OCI-LY3 (cell line): ENCODE measurements around the gene TBX4.

Experiments used
- H2AFZ ChIP-seq: fragments of 200-600, 300-600 bp; shearing (Covaris generic); 2 replicates; pipeline ENCODE4 v1.6.0; 2014; ENCODE audit warnings: antibody characterized with exemption, low read depth, low read length
- H3K27ac ChIP-seq: fragments of 200-600, 300-600 bp; sonication (generic); 2 replicates; pipeline ENCODE4 v1.5.1; 2014; ENCODE audit warnings: mild to moderate bottlenecking, low read length, moderate library complexity, mixed read lengths
- H3K27me3 ChIP-seq: fragments of 200-600, 300-600 bp; sonication (generic); 2 replicates; pipeline ENCODE4 v1.6.1; 2014; ENCODE audit warnings: low read depth, low read length, mixed read lengths
- H3K36me3 ChIP-seq: fragments of 200-600, 300-600 bp; sonication (generic); replicated peaks from 2 replicates; pipeline ENCODE3; 2014; ENCODE audit warnings: low read depth, low read length, mixed read lengths
- H3K4me1 ChIP-seq: fragments of 300-600, 200-600 bp; sonication (generic); 2 replicates; pipeline ENCODE4 v1.6.1; 2014; ENCODE audit warnings: low read length, mixed read lengths
- H3K4me2 ChIP-seq: fragments of 200-600, 300-600 bp; sonication (generic); 2 replicates; pipeline ENCODE4 v1.6.1; 2014; ENCODE audit warnings: low read length, mixed read lengths
- H3K4me3 ChIP-seq: fragments of 300-600, 200-600 bp; sonication (generic); 2 replicates; pipeline ENCODE4 v1.5.1; 2014; ENCODE audit warnings: antibody characterized with exemption, mild to moderate bottlenecking, low read length, moderate library complexity
- H3K79me2 ChIP-seq: fragments of 300-600, 200-600 bp; shearing (Covaris generic); 2 replicates; pipeline ENCODE4 v1.6.1; 2014; ENCODE audit warnings: mild to moderate bottlenecking, low read length, mixed read lengths
- H3K9ac ChIP-seq: fragments of 300-600, 200-600 bp; shearing (Covaris generic); 2 replicates; pipeline ENCODE4 v1.6.0; 2014; ENCODE audit warnings: mild to moderate bottlenecking, low read length, moderate library complexity
- H3K9me3 ChIP-seq: fragments of 200-600, 300-600 bp; shearing (Covaris generic); 2 replicates; pipeline ENCODE4 v1.6.1; 2014; ENCODE audit warnings: low read length, mixed read lengths; ENCODE audit not compliant: insufficient read depth
- H4K20me1 ChIP-seq: fragments of 200-600, 300-600 bp; sonication (generic); 2 replicates; pipeline ENCODE4 v1.6.1; 2016; ENCODE audit warnings: low read length, mixed read lengths; ENCODE audit not compliant: insufficient read depth
- EZH2phosphoT487 ChIP-seq: fragments of 200-600 bp; shearing (Covaris generic); IDR thresholded peaks from 2 replicates; pipeline ENCODE4 v1.6.1; 2018; ENCODE audit warnings: antibody characterized with exemption, mixed run types, low read depth
- TF ChIP-seq, protein P1 (sequence below): fragments of 200-600, 300-600 bp; sonication (generic); IDR thresholded peaks from 2 replicates; pipeline ENCODE4 v1.5.1; 2014; ENCODE audit warnings: antibody characterized with exemption, low read length, low read depth

The TBX4 gene

GRCh38 chr17:61496174-61496956 is 44.1 kb downstream of the TBX4 start:
- Histone ChIP-seq H3K4me2 (no peak overlapping the region), H3K27ac (no peak overlapping the region), H3K9me3 (no peaks in the 10 kb centered on the region), H4K20me1 (no peaks in the 10 kb centered on the region), H3K4me1 (no peaks in the 10 kb centered on the region), H3K4me3 (no peak overlapping the region), H3K27me3 (no peaks in the 10 kb centered on the region), H3K9ac (no peak overlapping the region), H3K36me3 (no peaks in the 10 kb centered on the region), H3K79me2 (no peaks in the 10 kb centered on the region), H2AFZ (no peak overlapping the region)
- TF ChIP-seq, protein P1, sequence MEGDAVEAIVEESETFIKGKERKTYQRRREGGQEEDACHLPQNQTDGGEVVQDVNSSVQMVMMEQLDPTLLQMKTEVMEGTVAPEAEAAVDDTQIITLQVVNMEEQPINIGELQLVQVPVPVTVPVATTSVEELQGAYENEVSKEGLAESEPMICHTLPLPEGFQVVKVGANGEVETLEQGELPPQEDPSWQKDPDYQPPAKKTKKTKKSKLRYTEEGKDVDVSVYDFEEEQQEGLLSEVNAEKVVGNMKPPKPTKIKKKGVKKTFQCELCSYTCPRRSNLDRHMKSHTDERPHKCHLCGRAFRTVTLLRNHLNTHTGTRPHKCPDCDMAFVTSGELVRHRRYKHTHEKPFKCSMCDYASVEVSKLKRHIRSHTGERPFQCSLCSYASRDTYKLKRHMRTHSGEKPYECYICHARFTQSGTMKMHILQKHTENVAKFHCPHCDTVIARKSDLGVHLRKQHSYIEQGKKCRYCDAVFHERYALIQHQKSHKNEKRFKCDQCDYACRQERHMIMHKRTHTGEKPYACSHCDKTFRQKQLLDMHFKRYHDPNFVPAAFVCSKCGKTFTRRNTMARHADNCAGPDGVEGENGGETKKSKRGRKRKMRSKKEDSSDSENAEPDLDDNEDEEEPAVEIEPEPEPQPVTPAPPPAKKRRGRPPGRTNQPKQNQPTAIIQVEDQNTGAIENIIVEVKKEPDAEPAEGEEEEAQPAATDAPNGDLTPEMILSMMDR = no peak
- no peak for TF ChIP-seq EZH2phosphoT487

DNA sequence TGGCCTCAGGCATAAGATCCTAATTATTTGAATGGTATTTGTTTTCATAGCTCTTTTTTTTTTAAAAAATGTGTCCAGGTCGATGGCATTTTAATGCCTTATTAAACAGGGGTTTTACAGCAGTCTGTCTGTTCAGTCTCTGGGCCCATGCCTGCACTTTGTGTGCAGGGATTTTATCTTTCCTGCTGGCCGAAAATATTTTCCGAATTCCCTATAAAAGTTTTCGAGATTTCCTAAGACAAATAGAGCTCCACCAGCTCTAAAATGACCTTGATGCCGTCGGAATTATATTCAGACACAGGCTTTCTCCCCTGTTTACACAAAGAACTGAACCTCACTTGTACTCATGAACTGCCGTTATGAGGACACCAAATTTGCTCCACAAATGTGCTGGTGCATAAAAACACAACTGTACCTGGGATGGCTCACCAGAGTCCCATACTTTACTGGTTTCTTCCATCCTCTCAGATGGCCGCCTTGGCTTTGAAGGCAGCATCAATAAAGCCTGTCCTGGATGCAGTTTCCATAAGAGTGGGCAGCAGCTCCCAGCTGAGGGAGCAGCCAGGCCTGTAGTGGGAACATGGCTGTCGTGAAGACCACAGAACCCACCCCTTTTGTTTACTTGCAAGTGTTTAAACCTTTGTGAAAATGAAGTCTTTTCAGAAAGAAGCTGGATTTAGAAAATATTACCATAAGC is 44.9 kb downstream of the TBX4 start:
- Histone ChIP-seq H3K9ac (no peak overlapping the region), H3K27ac (no peak overlapping the region)

GRCh38 chr17:61498042-61498994 is 46.1 kb downstream of the TBX4 start:
- Histone ChIP-seq H2AFZ (no peak overlapping the region), H3K27me3 (no peaks in the 10 kb centered on the region), H3K9me3 (no peaks in the 10 kb centered on the region), H4K20me1 (no peaks in the 10 kb centered on the region), H3K79me2 (no peaks in the 10 kb centered on the region), H3K36me3 (no peaks in the 10 kb centered on the region), H3K9ac (no peak overlapping the region), H3K4me2 (no peak overlapping the region), H3K27ac (no peak overlapping the region), H3K4me3 (no peak overlapping the region), H3K4me1 (no peaks in the 10 kb centered on the region)
- TF ChIP-seq, protein P1 = no peak
- TF ChIP-seq EZH2phosphoT487 = no peak

More for the DNA sequence above, 44.9 kb downstream of the TBX4 start:
- no peaks in the 10 kb centered on the region for H3K9me3 ChIP-seq
- no peak for TF ChIP-seq EZH2phosphoT487
- TF ChIP-seq, protein P1 = no peak
- H3K79me2 ChIP-seq = no peaks in the 10 kb centered on the region
- no peaks in the 10 kb centered on the region for H3K36me3 ChIP-seq
- H3K4me1 ChIP-seq = no peaks in the 10 kb centered on the region
- no peak overlapping the region for H3K4me2 ChIP-seq
- H2AFZ ChIP-seq = no peak overlapping the region
- H4K20me1 ChIP-seq = no peaks in the 10 kb centered on the region
- no peak overlapping the region for H3K4me3 ChIP-seq
- H3K27me3 ChIP-seq = no peaks in the 10 kb centered on the region

- H3K4me1 ChIP-seq = no peaks in the 10 kb centered on the region
- H3K27ac ChIP-seq = no peak overlapping the region
- H3K4me2 ChIP-seq = no peak overlapping the region
- H3K79me2 ChIP-seq = no peaks in the 10 kb centered on the region
- no peak for TF ChIP-seq EZH2phosphoT487
- TF ChIP-seq, protein P1 = no peak
- no peaks in the 10 kb centered on the region for H3K27me3 ChIP-seq
- no peak overlapping the region for H2AFZ ChIP-seq
- no peaks in the 10 kb centered on the region for H4K20me1 ChIP-seq
- H3K4me3 ChIP-seq = no peak overlapping the region
- no peaks in the 10 kb centered on the region for H3K36me3 ChIP-seq
- H3K9ac ChIP-seq = no peak overlapping the region
- H3K9me3 ChIP-seq = no peaks in the 10 kb centered on the region
These were observed 47.4 kb downstream of the TBX4 start for GRCh38 chr17:61499632-61500031.
